ENCODE data around the gene RMND5B. TPM values are rescaled to one million over a fixed set of nuclear protein-coding genes. Genes with fewer than 3 reads are reported as not detected.

The RMND5B gene
- total and polyA plus RNA-seq, 2 donors (not counting 1 experiment from before 2014, with no cell fraction given): 46.1 to 52.7 TPM

DNA sequence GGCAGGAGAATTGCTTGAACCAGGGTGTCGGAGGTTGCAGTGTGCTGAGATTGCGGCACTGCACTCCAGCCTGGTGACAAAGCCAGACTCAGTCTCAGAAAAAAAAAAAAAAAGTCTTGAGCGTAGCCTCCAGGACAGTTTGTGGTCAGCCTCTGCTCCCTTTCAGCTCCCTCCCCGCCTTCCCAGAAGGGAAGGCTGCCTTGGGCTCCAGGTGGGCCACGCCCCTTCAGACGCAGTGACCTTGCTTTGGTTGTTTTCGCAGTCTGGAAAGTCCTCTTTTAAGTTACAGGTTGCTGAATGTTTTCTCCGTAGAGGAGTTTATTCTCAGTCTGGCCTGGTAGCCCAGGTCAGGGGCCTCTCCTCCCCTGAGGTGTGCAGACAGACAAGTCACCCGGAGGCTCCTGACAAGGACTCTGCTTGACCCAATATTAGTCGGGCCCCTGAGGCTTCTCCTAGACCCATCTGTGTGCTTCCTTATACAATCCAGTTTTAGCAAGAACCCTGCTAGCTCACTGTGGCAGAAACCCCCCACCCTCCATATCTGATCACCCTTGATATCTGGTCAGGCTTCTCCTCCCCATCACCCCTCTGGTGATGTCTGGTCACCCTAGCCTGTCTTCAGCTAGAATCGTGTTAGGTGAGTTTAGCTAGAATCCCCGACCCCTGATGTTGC, 49.1 kb upstream of the RMND5B start:
- Histone ChIP-seq H3K9ac (ENCODE audit: low read length) (no peak overlapping the region), H3K4me2 (replicated peaks; ENCODE audit: low read depth, low read length, poor library complexity, severe bottlenecking) (no peak overlapping the region), H3K4me1 (ENCODE audit: control insufficient read depth in 2 of 2, insufficient read depth in 2 of 2, low read length in 2 of 2) (no peaks in the 10 kb centered on the region), H3K79me2 (ENCODE audit: control insufficient read depth, insufficient read depth, low read length) (no peaks in the 10 kb centered on the region), H3K36me3 (replicated peaks in 1 of 2; ENCODE audit: control extremely low read depth in 1 of 2, control insufficient read depth in 1 of 2, extremely low read depth in 1 of 2, insufficient read depth in 2 of 2, low read length in 1 of 2) (no peaks in the 10 kb centered on the region), H3K4me3 (ENCODE audit: control extremely low read depth in 1 of 5, extremely low read depth in 1 of 5, insufficient read depth in 1 of 5, low read depth in 2 of 5, low read length in 4 of 5) (no peak overlapping the region), H3K27me3 (replicated peaks in 1 of 4; ENCODE audit: control extremely low read depth in 1 of 4, control insufficient read depth in 3 of 4, insufficient read depth in 4 of 4, low read length in 3 of 4) (peaks cover 0 to 8% (median 0%) of the 10 kb centered on the region in 4 experiments), H4K20me1 (ENCODE audit: control insufficient read depth, insufficient read depth, low read length, poor library complexity, severe bottlenecking) (no peaks in the 10 kb centered on the region), H3K27ac (ENCODE audit: low read length in 2 of 2) (no peak overlapping the region), H3K9me3 (ENCODE audit: control extremely low read depth in 1 of 3, control insufficient read depth in 2 of 3, insufficient read depth in 1 of 3, low read length in 2 of 3) (peaks cover 0 to 8% (median 0%) of the 10 kb centered on the region in 3 donors), H2AFZ (ENCODE audit: insufficient read depth, low read depth, low read length, poor library complexity, severe bottlenecking) (no peak overlapping the region)
- ATAC-seq (ENCODE audit: low read depth) (no peak), DNase-seq (no peak)
- Mint-ChIP-seq H3K27ac (no peak overlapping the region), H3K27me3 (peaks cover 19% of the 10 kb centered on the region), H3K4me1 (peaks cover 2% of the 10 kb centered on the region), H3K4me3 (no peak overlapping the region), H3K9me3 (ENCODE audit: insufficient read depth) (no peaks in the 10 kb centered on the region)
- TF ChIP-seq EZH2 (IDR thresholded peaks at IDR 0.05; ENCODE audit: borderline replicate concordance, insufficient read depth, low read depth, low read length, poor library complexity, severe bottlenecking): no peak
- TF ChIP-seq, protein P1, sequence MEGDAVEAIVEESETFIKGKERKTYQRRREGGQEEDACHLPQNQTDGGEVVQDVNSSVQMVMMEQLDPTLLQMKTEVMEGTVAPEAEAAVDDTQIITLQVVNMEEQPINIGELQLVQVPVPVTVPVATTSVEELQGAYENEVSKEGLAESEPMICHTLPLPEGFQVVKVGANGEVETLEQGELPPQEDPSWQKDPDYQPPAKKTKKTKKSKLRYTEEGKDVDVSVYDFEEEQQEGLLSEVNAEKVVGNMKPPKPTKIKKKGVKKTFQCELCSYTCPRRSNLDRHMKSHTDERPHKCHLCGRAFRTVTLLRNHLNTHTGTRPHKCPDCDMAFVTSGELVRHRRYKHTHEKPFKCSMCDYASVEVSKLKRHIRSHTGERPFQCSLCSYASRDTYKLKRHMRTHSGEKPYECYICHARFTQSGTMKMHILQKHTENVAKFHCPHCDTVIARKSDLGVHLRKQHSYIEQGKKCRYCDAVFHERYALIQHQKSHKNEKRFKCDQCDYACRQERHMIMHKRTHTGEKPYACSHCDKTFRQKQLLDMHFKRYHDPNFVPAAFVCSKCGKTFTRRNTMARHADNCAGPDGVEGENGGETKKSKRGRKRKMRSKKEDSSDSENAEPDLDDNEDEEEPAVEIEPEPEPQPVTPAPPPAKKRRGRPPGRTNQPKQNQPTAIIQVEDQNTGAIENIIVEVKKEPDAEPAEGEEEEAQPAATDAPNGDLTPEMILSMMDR (IDR thresholded peaks at IDR 0.05): no peak
- 91% methylated on average over 10 of the region's 12 CpGs for WGBS (ENCODE audit: insufficient coverage)
- ChIA-PET POLR2A (no interaction called here), CTCF (interaction anchor here (12.4 kb wide), 1 partner anchor 71 kb away, joined by 540 read pairs; the partner anchor contains the start of gene NHP2)
- intact Hi-C loops (cut with micrococcal nuclease): no loop called here

DNA sequence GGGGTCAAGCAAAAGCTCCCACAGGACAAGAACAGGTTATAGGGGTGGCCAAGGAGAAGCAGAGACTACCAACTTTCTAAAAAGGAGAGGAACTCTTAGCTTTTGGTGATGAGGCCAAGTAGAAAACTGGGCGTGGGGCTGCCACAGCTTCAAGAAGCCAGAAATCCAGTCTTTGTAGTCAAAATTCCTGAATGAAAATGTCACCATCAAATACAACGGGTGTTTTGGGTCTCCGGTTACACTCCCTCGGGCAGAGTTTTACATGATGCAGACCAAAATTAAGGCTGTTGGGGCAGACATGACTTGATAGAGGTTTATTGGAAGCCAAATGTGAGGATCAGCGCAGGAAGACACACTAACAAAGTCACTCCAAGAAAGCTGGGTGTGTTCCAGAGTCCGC, 46.9 kb upstream of the RMND5B start:
- Histone ChIP-seq H3K4me2 (replicated peaks; ENCODE audit: low read depth, low read length, poor library complexity, severe bottlenecking) (no peak overlapping the region), H3K27me3 (replicated peaks in 1 of 4; ENCODE audit: control extremely low read depth in 1 of 4, control insufficient read depth in 3 of 4, insufficient read depth in 4 of 4, low read length in 3 of 4) (peaks cover 0 to 8% (median 3%) of the 10 kb centered on the region in 4 experiments), H3K4me3 (ENCODE audit: control extremely low read depth in 1 of 5, extremely low read depth in 1 of 5, insufficient read depth in 1 of 5, low read depth in 2 of 5, low read length in 4 of 5) (no peak overlapping the region), H2AFZ (ENCODE audit: insufficient read depth, low read depth, low read length, poor library complexity, severe bottlenecking) (no peak overlapping the region), H3K9ac (ENCODE audit: low read length) (no peak overlapping the region), H3K36me3 (replicated peaks in 1 of 2; ENCODE audit: control extremely low read depth in 1 of 2, control insufficient read depth in 1 of 2, extremely low read depth in 1 of 2, insufficient read depth in 2 of 2, low read length in 1 of 2) (no peaks in the 10 kb centered on the region), H3K9me3 (ENCODE audit: control extremely low read depth in 1 of 3, control insufficient read depth in 2 of 3, insufficient read depth in 1 of 3, low read length in 2 of 3) (peaks cover 0 to 8% (median 0%) of the 10 kb centered on the region in 3 donors), H3K79me2 (ENCODE audit: control insufficient read depth, insufficient read depth, low read length) (no peaks in the 10 kb centered on the region), H4K20me1 (ENCODE audit: control insufficient read depth, insufficient read depth, low read length, poor library complexity, severe bottlenecking) (no peaks in the 10 kb centered on the region), H3K4me1 (ENCODE audit: control insufficient read depth in 2 of 2, insufficient read depth in 2 of 2, low read length in 2 of 2) (no peaks in the 10 kb centered on the region), H3K27ac (ENCODE audit: low read length in 2 of 2) (no peak overlapping the region)
- Mint-ChIP-seq H3K27ac (no peak overlapping the region), H3K27me3 (peaks cover 24% of the 10 kb centered on the region), H3K9me3 (ENCODE audit: insufficient read depth) (no peaks in the 10 kb centered on the region), H3K4me3 (no peak overlapping the region), H3K4me1 (peaks cover 2% of the 10 kb centered on the region)
- ATAC-seq (ENCODE audit: low read depth): no peak
- intact Hi-C loops (cut with micrococcal nuclease): no loop called here
- 100% methylated on average over 2 of the region's 6 CpGs for WGBS (ENCODE audit: insufficient coverage)
- ChIA-PET POLR2A (no interaction called here), CTCF (interaction anchor here (1.2 kb wide), 1 partner anchor 8 kb away, joined by 6 read pairs; no protein-coding TSS in a partner anchor)
- TF ChIP-seq, protein P1 (IDR thresholded peaks at IDR 0.05): no peak
- TF ChIP-seq EZH2 (IDR thresholded peaks at IDR 0.05; ENCODE audit: borderline replicate concordance, insufficient read depth, low read depth, low read length, poor library complexity, severe bottlenecking): no peak
- DNase-seq: no peak
